Germinal center (tissue), 1 donor: ENCODE measurements around the gene CD14.
"Not testable (repeated sequence)": the region's sequence is repeated elsewhere in the genome, so short reads cannot be mapped to it uniquely, and the experiment has no call there.

ENCODE experiments used
- DNase-seq: peaks from one replicate; pipeline ENCODE4 v3.0.0; 2012; ENCODE audit warnings: mixed read lengths, low spot score

Gene CD14

DNA sequence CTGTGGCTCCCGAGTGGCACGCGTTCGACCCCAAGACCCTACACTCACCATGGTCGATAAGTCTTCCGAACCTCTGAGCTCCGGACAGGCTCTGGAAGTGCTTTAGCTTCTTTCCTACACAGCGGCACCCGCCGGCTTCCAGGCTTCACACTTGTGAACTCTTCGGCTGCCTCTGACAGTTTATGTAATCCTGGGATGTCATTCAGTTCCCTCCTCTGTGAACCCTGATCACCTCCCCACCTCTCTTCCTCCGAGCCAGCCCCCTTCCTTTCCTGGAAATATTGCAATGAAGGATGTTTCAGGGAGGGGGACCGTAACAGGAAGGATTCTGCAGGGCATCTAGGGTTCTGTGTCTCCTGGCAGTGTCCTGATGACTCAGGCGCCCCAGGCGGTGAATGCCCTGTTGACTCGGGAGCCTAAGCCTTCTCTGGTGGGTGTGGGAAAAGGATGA, at the start of gene CD14:
Gene CD14 (minus strand): TSS at position 155 of the 451 bp plus-strand sequence. CDS start 104 bp downstream, at position 51.
- DNase-seq: peak; percentile 12

DNA sequence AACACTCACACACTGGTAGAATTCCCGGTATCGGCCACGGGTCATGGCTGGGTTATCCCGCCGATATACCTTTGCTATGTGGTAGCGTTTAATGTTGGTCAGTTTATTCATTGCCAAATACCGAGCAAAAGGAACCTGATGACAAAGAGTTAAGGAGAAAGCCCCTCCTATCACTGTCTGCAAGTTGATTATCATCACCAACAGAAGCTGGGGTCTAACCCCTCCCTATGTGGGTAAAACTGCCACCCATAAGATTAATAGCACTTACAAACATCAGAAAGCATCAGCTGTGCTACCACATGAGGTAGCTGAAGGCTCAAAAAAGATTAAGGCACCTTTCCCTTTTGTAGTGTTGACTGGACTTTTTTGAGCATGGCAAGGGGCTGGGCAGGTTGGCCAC, 46.0 kb upstream of the CD14 start:
- DNase-seq: no peak

GRCh38 chr5:140677947-140678346, 45.0 kb upstream of the CD14 start:
- no peak for DNase-seq

DNA sequence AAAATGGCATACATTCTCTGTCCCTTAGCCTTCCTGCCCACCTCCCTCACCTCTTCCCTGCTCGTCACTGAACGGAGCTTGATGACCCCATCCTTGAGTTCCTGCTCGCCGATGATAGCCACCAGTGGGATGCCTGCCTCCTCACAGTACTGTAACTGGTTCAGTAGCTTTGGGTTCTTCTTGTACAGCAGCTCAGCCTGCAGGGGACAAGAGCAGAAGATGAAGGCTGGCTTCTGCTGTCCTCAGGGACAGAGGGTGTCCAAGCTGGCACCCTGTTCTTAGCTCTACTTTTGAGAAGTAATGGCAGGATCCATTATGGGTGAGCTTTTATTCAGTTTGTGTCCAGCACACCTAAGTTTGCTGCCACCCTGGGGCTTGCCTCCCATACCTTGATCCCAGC, 41.7 kb upstream of the CD14 start:
- no peak for DNase-seq

GRCh38 chr5:140674211-140674610, 41.2 kb upstream of the CD14 start:
- DNase-seq: no peak

- DNase-seq: no peak
These were observed 40.4 kb upstream of the CD14 start, which contains the start of gene DND1 for GRCh38 chr5:140673187-140673976. DND1 (minus strand) TSS chr5:140673576; CDS start chr5:140673542, 34 bp downstream.

DNA sequence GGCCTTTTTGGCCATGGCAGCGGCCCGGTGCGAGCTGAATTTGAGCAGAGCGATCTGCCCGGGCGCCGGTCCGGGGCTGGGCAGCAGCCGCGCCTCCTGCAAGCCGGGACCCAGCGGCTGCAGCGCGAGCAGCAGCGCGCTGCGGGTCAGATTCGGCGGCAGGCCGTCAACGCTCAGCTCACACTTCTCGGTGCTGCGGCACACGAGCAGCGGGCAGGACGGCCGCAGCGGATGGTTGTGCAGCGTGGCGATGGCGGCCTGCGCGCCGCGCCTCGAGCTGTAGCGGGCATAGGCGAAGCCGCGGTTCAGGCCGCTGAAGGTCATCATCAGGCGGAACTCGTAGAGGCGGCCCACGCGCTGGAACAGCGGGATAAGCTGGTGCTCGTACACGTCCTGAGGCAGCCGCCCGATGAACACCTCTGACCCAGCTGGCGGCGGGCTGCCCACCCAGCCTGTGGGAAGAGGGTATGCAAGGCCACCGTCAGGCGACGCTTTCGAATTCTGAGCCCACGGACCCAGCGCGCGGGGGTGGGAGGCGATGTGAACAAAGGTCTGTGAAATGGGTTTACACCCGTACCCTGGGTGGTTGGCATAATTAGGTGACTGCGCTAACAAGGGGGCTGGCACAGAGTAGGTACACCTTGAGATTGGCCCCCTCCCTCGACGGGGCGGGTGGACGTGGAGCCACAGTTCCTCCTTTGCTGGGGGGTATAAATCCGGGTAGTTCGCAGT, 39.6 kb upstream of the CD14 start:
- DNase-seq: no peak

- no peak for DNase-seq
These were observed 38.6 kb upstream of the CD14 start for GRCh38 chr5:140671472-140672125.

GRCh38 chr5:140671035-140671434, 38.1 kb upstream of the CD14 start:
- DNase-seq: not testable (repeated sequence)

DNA sequence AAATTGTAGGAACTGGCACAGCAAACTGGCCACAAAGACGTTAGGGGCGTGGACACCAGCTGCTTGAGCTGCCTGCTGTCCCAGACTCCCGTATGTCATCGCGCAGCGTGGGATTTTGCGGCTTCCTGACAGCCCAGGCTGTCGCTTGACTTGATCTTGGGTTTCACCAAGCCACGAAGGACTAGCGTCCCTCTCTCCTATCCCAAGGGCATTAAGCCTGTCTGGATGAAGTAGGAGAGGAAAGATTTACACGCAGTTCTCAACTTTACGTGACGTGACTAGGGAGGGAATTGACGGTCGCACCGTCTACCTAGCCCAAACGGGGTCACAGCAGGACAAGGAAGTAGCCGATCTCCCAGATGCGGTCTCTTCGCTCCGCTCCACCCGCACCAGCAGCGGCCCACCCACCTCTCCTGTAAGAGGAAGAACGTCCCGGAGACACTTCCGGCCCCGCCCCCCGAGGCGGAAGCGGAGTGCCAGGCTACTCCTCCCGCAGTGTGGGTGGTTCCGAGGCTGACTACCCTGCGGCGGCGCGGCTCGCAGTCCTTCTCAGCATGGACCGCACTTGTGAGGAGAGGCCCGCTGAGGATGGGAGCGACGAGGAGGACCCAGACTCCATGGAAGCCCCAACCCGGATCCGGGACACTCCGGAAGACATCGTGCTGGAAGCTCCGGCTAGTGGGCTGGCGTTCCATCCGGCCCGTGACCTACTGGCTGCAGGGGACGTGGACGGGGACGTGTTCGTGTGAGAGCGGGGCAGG, 31.6 kb upstream of the CD14 start, which contains the start of gene WDR55:
Gene WDR55 (plus strand): TSS at position 546 of the 761 bp plus-strand sequence. CDS start 9 bp downstream, at position 555.
- peak; percentile 92 for DNase-seq

- DNase-seq: no peak
These were observed 31.0 kb upstream of the CD14 start for GRCh38 chr5:140664030-140664358.

DNA sequence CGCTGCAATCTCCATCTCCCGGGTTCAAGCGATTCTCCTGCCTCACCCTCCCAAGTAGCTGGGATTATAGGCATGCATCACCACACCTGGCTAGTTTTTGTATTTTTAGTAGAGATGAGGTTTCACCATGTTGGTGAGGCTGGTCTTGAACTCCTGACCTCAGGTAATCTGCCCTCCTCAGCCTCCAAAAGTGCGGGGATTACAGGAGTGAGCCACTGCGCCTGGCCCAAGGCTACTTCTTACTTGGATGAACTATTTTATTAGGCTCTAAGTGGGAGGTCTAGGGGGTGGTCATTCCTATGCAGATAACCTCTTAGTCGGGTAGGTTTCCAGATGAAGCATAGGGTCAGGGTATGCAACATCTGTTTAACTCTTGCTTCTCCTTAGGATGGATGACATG, 27.4 kb upstream of the CD14 start:
- DNase-seq: not testable (repeated sequence)

DNA sequence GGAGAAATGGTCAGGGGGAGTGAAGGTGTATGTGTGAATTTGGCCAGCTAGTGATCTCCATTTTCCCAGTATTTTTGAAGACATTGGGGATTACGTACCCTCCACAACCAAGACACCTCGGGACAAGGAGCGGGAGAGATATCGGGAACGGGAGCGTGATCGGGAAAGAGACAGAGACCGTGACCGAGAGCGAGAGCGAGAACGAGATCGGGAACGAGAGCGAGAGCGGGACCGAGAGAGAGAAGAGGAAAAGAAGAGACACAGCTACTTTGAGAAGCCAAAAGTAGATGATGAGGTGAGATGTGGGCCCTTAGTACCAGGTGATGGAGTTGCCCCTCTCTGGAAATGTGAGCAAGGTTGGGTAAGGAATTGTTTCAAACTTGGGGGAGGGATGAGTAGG, 25.9 kb upstream of the CD14 start:
- no peak for DNase-seq

GRCh38 chr5:140647042-140647419, 14.1 kb upstream of the CD14 start:
- no peak for DNase-seq

- DNase-seq: no peak
These were observed 9.7 kb upstream of the CD14 start for GRCh38 chr5:140642718-140643117.

- no peak for DNase-seq
These were observed 8.7 kb upstream of the CD14 start for GRCh38 chr5:140641716-140642115.

- peak; percentile 99 for DNase-seq
These were observed 6.4 kb upstream of the CD14 start, which contains the start of gene TMCO6 for GRCh38 chr5:140639148-140639981. TMCO6 (plus strand) TSS chr5:140639451; CDS start chr5:140639528, 77 bp downstream.

- DNase-seq: not testable (repeated sequence)
These were observed 5.8 kb upstream of the CD14 start for GRCh38 chr5:140638898-140639147.

DNA sequence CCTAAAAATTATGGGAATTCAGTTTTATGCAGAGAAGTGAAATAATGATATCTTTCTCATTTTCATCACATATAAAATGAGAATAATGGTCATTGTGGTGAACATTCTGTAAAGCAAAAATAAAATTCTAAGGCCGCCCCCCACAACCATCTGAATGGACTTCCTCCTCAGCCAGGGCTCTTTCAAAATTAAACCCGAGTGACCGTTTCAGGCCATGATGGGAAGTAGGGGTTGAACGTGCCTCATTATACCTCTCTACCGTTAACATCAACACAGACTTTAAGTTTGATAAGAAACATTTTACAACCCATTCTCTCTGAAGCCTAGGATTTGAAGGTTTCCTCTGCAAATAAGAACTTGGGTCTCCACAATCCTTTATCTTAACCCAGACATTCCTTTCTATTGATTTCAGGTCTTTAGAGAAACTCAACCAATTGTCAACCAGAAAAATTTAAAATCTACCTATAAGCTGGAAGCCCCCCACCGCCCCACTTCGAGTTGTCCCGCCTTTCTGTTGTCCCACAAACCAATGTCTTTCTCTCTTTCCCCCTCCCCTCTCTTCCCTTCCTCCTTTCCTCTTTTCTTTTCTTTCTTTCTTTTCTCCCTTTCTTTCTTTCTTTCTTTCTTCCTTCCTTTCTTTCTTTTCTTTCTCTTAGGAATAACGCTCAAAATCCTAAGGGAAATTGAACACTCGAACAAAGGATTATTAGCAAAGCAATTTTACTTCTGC, 4.6 kb upstream of the CD14 start:
- DNase-seq: no peak
